DOHH2 (cell line): ENCODE measurements around the gene TXK.

Experiments used
- H3F3A ChIP-seq: fragments of 200-600 bp; sonication (generic), shearing (Covaris generic); 2 replicates; pipeline ENCODE4 v1.6.0; 2016; ENCODE audit warnings: antibody characterized with exemption, mild to moderate bottlenecking; ENCODE audit not compliant: control insufficient read depth, insufficient read depth
- H3K27ac ChIP-seq: fragments of 200-600 bp; sonication (generic); 2 replicates; pipeline ENCODE4 v1.5.1; 2014; ENCODE audit warnings: low read depth, mild to moderate bottlenecking, low read length, moderate library complexity
- H3K27me3 ChIP-seq: fragments of 200-600 bp; sonication (generic); 2 replicates; pipeline ENCODE4 v1.6.1; 2014; ENCODE audit warnings: mild to moderate bottlenecking, low read length, mixed read lengths; ENCODE audit not compliant: control insufficient read depth
- H3K36me3 ChIP-seq: fragments of 200-600 bp; sonication (generic); 2 replicates; pipeline ENCODE4 v1.6.1; 2014; ENCODE audit warnings: mild to moderate bottlenecking, low read length, moderate library complexity, mixed read lengths; ENCODE audit not compliant: control insufficient read depth
- H3K4me1 ChIP-seq: fragments of 200-600 bp; sonication (generic); 2 replicates; pipeline ENCODE4 v1.6.1; 2014; ENCODE audit warnings: mild to moderate bottlenecking, low read length, mixed read lengths; ENCODE audit not compliant: control insufficient read depth
- H3K4me2 ChIP-seq: fragments of 200-600 bp; sonication (generic); 2 replicates; pipeline ENCODE4 v1.6.0; 2014; ENCODE audit warnings: mild to moderate bottlenecking, low read length, moderate library complexity
- H3K4me3 ChIP-seq: fragments of 200-600 bp; sonication (generic); 2 replicates; pipeline ENCODE4 v1.5.1; 2014; ENCODE audit warnings: mild to moderate bottlenecking, low read length, mixed read lengths
- H3K79me2 ChIP-seq: fragments of 200-600 bp; sonication (generic); 2 replicates; pipeline ENCODE4 v1.6.1; 2014; ENCODE audit warnings: mild to moderate bottlenecking, low read length, mixed read lengths; ENCODE audit not compliant: control insufficient read depth
- H3K9me2 ChIP-seq: fragments of 200-600 bp; sonication (generic); replicated peaks from 2 replicates; pipeline ENCODE4 v1.6.1; 2014; ENCODE audit warnings: mild to moderate bottlenecking, low read length, mixed read lengths; ENCODE audit not compliant: control insufficient read depth
- H3K9me3 ChIP-seq: fragments of 200-600 bp; sonication (generic); 2 replicates; pipeline ENCODE4 v1.6.1; 2014; ENCODE audit warnings: antibody characterized with exemption, low read length, mixed read lengths; ENCODE audit not compliant: control insufficient read depth, insufficient read depth
- H4K20me1 ChIP-seq: fragments of 200-600 bp; sonication (generic); 2 replicates; pipeline ENCODE4 v1.6.0; 2014; ENCODE audit warnings: low read depth, mild to moderate bottlenecking, antibody characterized with exemption, low read length, moderate library complexity; ENCODE audit not compliant: control insufficient read depth, insufficient read depth
- CTCF ChIP-seq: fragments of 200-600 bp; sonication (generic); IDR thresholded peaks from one replicate; pipeline ENCODE4 v1.5.1; 2014; ENCODE audit warnings: antibody characterized with exemption, mild to moderate bottlenecking, low read depth, low read length; ENCODE audit not compliant: poor library complexity, severe bottlenecking
- EZH2phosphoT487 ChIP-seq: fragments of 200-600 bp; sonication (generic); IDR thresholded peaks from 2 replicates; pipeline ENCODE4 v1.6.1; 2017; ENCODE audit warnings: borderline replicate concordance, mild to moderate bottlenecking, antibody characterized with exemption, low read length, moderate library complexity, mixed read lengths

Gene TXK

GRCh38 chr4:48074657-48075056 is 59.4 kb downstream of the TXK start:
- no peak overlapping the region for H3K27ac ChIP-seq
- H3K9me2 ChIP-seq: no peaks in the 10 kb centered on the region
- no peak overlapping the region for H3K4me3 ChIP-seq
- no peaks in the 10 kb centered on the region for H3K9me3 ChIP-seq
- H3K79me2 ChIP-seq: no peaks in the 10 kb centered on the region
- no peaks in the 10 kb centered on the region for H3F3A ChIP-seq
- H4K20me1 ChIP-seq: no peaks in the 10 kb centered on the region
- H3K4me1 ChIP-seq: no peaks in the 10 kb centered on the region
- no peaks in the 10 kb centered on the region for H3K36me3 ChIP-seq
- no peak overlapping the region for H3K4me2 ChIP-seq
- H3K27me3 ChIP-seq: no peaks in the 10 kb centered on the region
- TF ChIP-seq EZH2phosphoT487: no peak
- TF ChIP-seq CTCF: no peak

GRCh38 chr4:48073567-48074103 is 60.4 kb downstream of the TXK start:
- H3K36me3 ChIP-seq: no peaks in the 10 kb centered on the region
- H3K4me3 ChIP-seq: no peak overlapping the region
- H3K27me3 ChIP-seq: no peaks in the 10 kb centered on the region
- H3K4me1 ChIP-seq: no peaks in the 10 kb centered on the region
- H3K9me3 ChIP-seq: no peaks in the 10 kb centered on the region
- H3K79me2 ChIP-seq: no peaks in the 10 kb centered on the region
- no peaks in the 10 kb centered on the region for H3K9me2 ChIP-seq
- H3K27ac ChIP-seq: no peak overlapping the region
- TF ChIP-seq CTCF (no peak), EZH2phosphoT487 (no peak)
- H4K20me1 ChIP-seq: no peaks in the 10 kb centered on the region
- no peak overlapping the region for H3K4me2 ChIP-seq
- no peaks in the 10 kb centered on the region for H3F3A ChIP-seq

GRCh38 chr4:48071191-48071590 is 62.9 kb downstream of the TXK start:
- Histone ChIP-seq H3K27me3 (no peaks in the 10 kb centered on the region), H4K20me1 (no peaks in the 10 kb centered on the region), H3K27ac (no peak overlapping the region), H3K36me3 (no peaks in the 10 kb centered on the region), H3K4me1 (no peaks in the 10 kb centered on the region), H3K9me2 (no peaks in the 10 kb centered on the region), H3K9me3 (no peaks in the 10 kb centered on the region), H3K4me3 (no peak overlapping the region), H3F3A (no peaks in the 10 kb centered on the region), H3K79me2 (no peaks in the 10 kb centered on the region), H3K4me2 (no peak overlapping the region)
- TF ChIP-seq EZH2phosphoT487 (no peak), CTCF (no peak)

- Histone ChIP-seq H4K20me1 (no peaks in the 10 kb centered on the region), H3K79me2 (no peaks in the 10 kb centered on the region)
- TF ChIP-seq EZH2phosphoT487 (no peak), CTCF (no peak)
These were observed 65.0 kb downstream of the TXK start for GRCh38 chr4:48069026-48069425.

More at GRCh38 chr4:48069026-48069425, 65.0 kb downstream of the TXK start:
- Histone ChIP-seq H3F3A (no peaks in the 10 kb centered on the region), H3K4me2 (no peak overlapping the region), H3K9me2 (no peaks in the 10 kb centered on the region), H3K4me3 (no peak overlapping the region), H3K4me1 (no peaks in the 10 kb centered on the region), H3K27ac (no peak overlapping the region), H3K36me3 (no peaks in the 10 kb centered on the region), H3K27me3 (no peaks in the 10 kb centered on the region), H3K9me3 (no peaks in the 10 kb centered on the region)
